Amygdala (tissue), 56 donors: ENCODE measurements around the gene HMGCR.

Source experiments
- DNase-seq, 56 donors: peaks; one replicate each; lab custom pipeline; 2025; lab: John Stamatoyannopoulos, UW

The HMGCR gene

GRCh38 chr5:75374394-75374814 is 37.4 kb downstream of the HMGCR start:
- DNase-seq = no peak

DNA sequence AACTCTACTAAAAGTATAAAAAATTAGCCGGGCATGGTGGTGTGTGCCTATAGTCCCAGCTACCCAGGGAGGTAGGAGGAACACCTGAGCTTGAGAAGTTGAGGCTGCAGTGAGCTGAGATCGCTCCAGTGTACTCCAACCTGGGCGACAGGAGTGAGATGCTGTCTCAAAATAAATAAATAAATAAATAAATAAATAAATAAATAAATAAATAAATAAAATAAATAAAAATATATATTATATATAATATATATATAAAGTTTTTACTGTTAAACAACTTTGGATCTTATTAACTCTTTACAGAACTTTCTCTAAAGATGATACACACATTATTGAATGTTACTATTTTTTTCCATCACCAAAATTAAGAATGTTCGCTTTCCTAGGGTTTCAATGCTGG is 38.4 kb downstream of the HMGCR start:
- DNase-seq = no peak

DNA sequence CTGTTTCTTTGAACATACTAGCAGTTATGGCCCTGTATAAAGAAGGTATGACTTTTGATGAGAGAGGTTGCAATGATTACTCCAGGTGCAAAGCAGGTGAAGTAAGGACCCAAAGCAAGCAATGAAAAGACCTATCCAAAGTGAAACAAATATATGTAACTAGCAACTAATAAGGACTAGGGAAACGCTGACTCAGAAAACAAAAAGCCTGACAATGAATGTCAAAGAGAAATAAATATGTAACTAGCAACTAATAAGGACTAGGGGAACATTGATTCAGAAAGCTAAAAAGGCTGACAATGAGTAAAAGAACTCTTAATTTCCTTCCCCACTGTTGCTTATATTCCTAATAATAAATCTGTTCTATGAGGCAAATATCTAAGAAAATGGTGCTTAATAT is 43.1 kb downstream of the HMGCR start:
- DNase-seq = no peak

- DNase-seq = no peak
Measured at GRCh38 chr5:75381456-75381855, 44.4 kb downstream of the HMGCR start.

DNA sequence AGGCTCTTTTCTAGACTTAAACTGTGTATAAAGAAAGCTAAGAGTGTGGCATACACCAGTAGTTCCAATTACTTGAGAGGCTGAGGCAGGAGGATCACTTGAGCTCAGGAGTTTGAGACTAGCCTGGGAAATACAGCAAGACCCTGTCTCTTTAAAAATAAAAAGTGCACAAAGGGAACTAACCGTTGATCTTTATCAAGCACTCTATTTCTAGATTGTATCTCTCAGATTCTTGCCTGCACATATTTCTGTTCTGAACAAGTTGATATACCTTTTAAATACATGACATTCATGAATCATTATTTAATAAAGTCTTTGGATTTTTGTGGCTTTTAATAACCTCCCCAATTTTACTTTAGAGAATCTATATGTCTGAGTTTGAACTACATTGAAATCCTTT is 47.2 kb downstream of the HMGCR start:
- no peak for DNase-seq

DNA sequence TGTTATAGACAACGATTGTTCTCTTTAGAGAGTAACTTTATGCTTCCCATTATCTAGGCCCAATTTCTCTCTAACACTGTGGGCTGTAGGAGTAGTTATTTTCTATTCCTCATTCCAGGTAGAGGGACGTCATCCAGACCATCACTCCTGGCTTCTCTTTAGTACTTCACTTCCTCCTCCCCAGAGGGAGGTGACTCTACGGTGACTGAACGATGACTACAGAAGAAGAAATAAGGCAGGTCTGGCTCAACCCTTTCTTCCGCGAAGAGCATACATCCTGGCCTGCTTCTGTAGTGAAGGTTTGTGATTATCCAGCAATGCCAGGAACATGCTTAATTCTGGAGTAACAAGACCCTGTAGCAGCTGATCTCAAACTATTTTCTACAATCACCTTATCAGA is 50.8 kb downstream of the HMGCR start:
- no peak for DNase-seq

DNA sequence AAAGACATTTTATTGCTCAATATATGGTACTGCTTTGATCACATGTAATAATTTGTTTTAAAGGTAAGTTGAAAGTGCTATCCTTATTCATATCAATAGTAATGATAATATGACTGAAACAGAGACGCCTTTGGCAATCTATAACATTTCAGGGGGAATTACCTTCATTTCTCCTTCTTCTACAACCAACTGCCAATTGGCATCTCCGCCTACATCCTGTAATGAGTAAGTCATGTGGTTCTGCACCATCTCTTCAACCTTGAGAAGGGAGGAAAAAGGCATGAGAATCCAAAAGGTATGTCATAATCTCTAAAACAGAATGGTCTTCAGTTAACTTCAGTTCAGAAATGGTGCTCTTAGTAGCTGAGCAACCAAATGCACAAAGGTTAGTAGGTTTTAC is 52.4 kb downstream of the HMGCR start:
- no peak for DNase-seq

GRCh38 chr5:75395277-75395676 is 58.3 kb downstream of the HMGCR start:
- no peak for DNase-seq

GRCh38 chr5:75405296-75405695 is 68.3 kb downstream of the HMGCR start:
- no peak for DNase-seq
